Measurements from ENCODE around the gene NF1.
"Not testable (repeated sequence)": the region's sequence is repeated elsewhere in the genome, so short reads cannot be mapped to it uniquely, and the experiment has no call there.

NF1 gene

GRCh38 chr17:31329221-31329620 lies 234.4 kb downstream of the NF1 start:
- DNase-seq (ENCODE audit: low read depth): no peak

- no peak for DNase-seq (ENCODE audit: low read depth)
These were observed 245.3 kb downstream of the NF1 start for GRCh38 chr17:31339906-31340661.

- DNase-seq (ENCODE audit: low read depth): not testable (repeated sequence)
These were observed 250.5 kb downstream of the NF1 start for GRCh38 chr17:31345191-31345747.

GRCh38 chr17:31349454-31349853 lies 254.7 kb downstream of the NF1 start:
- DNase-seq (ENCODE audit: low read depth): no peak

DNA sequence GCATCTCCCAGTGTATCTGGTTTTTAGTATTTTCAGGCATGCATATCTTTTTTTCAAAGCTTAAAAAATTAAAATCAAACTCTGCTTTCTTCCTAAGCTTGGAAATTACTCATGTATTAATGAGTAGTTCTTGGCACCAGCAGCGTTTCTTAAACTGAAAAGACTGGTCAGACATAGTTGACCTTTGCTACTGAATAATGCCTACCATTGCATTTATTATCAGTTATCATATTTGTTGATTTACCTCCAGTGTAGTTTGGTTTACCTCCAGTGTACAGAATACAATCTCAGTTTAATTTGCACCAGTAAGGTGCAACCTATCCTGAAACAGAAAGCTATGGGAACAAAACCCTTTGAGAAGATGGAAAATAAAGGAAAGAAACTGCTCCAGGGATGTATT lies 261.2 kb downstream of the NF1 start:
- DNase-seq (ENCODE audit: low read depth): no peak

DNA sequence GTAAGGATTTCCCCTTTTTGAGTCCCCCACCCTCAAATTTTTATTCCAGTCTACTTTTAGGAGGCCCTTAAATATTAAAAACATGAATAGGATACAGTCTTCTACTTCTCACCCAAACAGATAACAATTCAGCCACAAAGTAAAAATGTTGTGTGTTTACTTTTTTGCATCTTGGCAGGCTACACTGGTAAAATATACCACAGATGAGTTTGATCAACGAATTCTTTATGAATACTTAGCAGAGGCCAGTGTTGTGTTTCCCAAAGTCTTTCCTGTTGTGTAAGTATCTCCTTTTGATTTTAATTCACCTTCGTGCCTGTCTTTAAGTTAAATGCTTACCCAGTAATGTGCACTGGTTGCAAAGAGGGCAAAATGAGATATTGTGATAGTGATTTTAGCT lies 262.3 kb downstream of the NF1 start:
- no peak for DNase-seq (ENCODE audit: low read depth)

- no peak for DNase-seq (ENCODE audit: low read depth)
These were observed 263.1 kb downstream of the NF1 start for GRCh38 chr17:31357839-31358394.

DNA sequence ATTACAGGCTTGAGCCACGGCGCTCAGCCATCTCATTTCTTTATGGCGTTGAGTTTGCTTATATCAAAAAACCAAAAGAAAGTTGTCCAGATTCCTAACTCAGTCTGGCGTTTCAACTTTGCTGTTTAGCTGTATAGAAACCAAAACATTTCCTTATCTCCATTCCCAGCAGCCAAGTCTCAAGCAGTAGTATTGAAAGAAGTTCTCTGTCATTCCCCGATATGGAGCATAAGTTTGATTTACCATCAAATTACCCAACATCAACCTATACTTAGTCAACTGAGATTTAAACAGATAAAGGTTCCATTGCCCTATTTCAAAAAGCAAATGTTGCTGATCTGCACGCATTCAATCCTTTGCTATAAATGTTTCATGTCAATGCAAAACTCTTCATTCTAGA lies 269.2 kb downstream of the NF1 start:
- DNase-seq (ENCODE audit: low read depth): no peak

DNA sequence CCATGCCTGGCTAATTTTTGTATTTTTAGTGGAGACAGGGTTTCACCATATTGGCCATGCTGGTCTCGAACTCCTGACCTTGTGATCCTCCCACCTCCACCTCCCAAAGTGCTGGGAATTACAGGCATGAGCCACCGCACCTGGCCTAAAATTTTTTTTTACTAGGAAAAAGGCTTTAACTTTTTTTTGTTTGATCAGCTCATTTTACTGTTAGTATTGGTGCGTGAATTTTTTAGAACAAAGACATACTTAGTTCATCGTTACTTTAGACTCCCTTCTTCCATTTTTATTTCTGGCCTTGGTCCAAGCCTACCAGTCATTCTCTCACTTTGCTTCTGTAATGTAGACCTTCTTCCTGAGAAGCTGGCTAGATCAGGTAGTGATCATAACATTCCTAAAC lies 271.3 kb downstream of the NF1 start:
- no peak for DNase-seq (ENCODE audit: low read depth)

GRCh38 chr17:31369266-31369665 lies 274.5 kb downstream of the NF1 start:
- no peak for DNase-seq (ENCODE audit: low read depth)

- DNase-seq (ENCODE audit: low read depth): no peak
These were observed 276.8 kb downstream of the NF1 start for GRCh38 chr17:31371511-31372097.

- peak; percentile 25 for DNase-seq (ENCODE audit: low read depth)
These were observed 278.6 kb downstream of the NF1 start for GRCh38 chr17:31373150-31374093.

DNA sequence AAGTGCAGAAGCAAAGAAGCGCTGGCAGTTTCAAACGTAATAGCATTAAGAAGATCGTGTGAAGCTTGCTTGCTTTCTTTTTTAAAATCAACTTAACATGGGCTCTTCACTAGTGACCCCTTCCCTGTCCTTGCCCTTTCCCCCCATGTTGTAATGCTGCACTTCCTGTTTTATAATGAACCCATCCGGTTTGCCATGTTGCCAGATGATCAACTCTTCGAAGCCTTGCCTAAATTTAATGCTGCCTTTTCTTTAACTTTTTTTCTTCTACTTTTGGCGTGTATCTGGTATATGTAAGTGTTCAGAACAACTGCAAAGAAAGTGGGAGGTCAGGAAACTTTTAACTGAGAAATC lies 279.3 kb downstream of the NF1 start:
- no peak for DNase-seq (ENCODE audit: low read depth)

DNA sequence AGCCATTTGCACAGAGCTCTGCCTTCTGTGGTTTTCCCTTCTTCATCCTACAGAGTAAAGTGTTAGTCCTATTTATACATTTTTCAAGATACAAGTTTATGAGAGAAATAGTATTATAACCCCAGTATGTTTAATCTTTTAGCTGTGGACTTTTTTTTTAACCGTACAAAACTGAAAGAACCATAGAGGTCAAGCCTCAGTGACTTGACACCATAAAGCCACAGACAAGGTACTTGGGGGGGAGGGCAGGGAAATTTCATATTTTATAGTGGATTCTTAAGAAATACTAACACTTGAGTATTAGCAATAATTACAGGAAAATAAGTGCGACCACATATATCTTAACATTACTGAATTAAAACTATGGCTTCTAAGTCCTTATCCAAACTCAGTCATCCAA lies 279.7 kb downstream of the NF1 start:
- DNase-seq (ENCODE audit: low read depth): no peak

DNA sequence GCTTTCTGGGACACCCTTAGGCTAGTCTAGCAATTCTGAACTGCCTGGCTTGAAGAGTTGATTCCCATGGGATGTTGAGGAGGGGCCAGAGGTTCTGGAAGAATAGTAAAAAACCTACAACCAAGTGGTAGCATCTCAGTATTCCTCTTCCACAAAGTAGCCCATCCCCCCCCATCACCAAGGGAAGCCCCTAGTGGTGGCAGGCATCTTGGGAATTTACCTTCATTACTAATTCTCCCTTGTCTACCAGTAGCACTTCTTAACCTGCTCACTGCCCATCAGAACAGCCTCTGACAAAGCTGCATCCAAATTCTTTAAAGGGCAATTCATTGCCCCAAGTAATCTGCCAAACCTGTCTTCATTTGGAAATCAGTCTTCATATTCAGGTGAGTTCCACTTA lies 283.9 kb downstream of the NF1 start:
- no peak for DNase-seq (ENCODE audit: low read depth)

GRCh38 chr17:31379597-31380205 lies 284.9 kb downstream of the NF1 start:
- DNase-seq (ENCODE audit: low read depth): no peak

GRCh38 chr17:31381165-31381668 lies 286.4 kb downstream of the NF1 start:
- DNase-seq (ENCODE audit: low read depth): no peak

GRCh38 chr17:31382668-31383275 lies 288.0 kb downstream of the NF1 start:
- DNase-seq (ENCODE audit: low read depth): not testable (repeated sequence)

- not testable (repeated sequence) for DNase-seq (ENCODE audit: low read depth)
These were observed 288.7 kb downstream of the NF1 start for GRCh38 chr17:31383488-31383887.

- no peak for DNase-seq (ENCODE audit: low read depth)
These were observed 290.9 kb downstream of the NF1 start for GRCh38 chr17:31385428-31386285.
